ENCODE data around the gene PTPRJ. TPM values are rescaled to one million over a fixed set of nuclear protein-coding genes. Genes with fewer than 3 reads are reported as not detected.

PTPRJ gene
- polyA plus RNA-seq, 1 donor from 2014 or later, result 8.6 TPM

DNA sequence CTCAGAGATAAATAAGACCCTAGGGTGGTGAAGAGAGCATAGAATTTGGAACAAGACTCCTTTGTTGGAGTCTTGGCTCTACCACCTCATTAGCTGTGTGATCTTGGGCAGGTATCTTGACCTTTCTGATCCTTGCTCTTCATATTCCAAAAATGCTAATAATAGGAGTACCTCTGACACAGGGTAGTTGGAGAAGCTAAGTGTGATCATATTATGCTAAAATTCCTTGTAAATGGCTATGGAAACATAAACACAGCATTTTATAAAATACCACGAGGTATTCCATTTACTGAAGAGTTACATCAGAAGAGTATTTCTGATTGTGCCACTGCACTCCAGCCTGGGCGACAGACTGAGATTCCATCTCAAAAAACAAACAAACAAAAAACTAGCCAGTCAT, 9.4 kb downstream of the PTPRJ start:
- no peak overlapping the region for H3K4me2 ChIP-seq (ENCODE audit: low read length)
- H3K4me3 ChIP-seq (ENCODE audit: low read length), result no peak overlapping the region
- no peaks in the 10 kb centered on the region for H4K20me1 ChIP-seq (ENCODE audit: insufficient read depth)
- H3K79me2 ChIP-seq (replicated peaks; ENCODE audit: insufficient read depth, low read length), result peaks cover 20% of the 10 kb centered on the region
- no peaks in the 10 kb centered on the region for H3K27me3 ChIP-seq (ENCODE audit: insufficient read depth, low read depth, low read length)
- H3K9ac ChIP-seq (ENCODE audit: low read length), result no peak overlapping the region
- H3K9me2 ChIP-seq (ENCODE audit: insufficient read depth, low read length), result no peaks in the 10 kb centered on the region
- TF ChIP-seq EZH2 (IDR thresholded peaks at IDR 0.05; ENCODE audit: borderline replicate concordance, insufficient read depth, low read length, poor library complexity, severe bottlenecking), result no peak
- no peak for TF ChIP-seq POLR2AphosphoS5 (IDR thresholded peaks at IDR 0.05)
- TF ChIP-seq RAD21 (conservative IDR thresholded peaks at IDR 0.05), result no peak
- TF ChIP-seq MXI1 (conservative IDR thresholded peaks at IDR 0.05; ENCODE audit: poor library complexity, severe bottlenecking), result no peak
- TF ChIP-seq, protein P1, sequence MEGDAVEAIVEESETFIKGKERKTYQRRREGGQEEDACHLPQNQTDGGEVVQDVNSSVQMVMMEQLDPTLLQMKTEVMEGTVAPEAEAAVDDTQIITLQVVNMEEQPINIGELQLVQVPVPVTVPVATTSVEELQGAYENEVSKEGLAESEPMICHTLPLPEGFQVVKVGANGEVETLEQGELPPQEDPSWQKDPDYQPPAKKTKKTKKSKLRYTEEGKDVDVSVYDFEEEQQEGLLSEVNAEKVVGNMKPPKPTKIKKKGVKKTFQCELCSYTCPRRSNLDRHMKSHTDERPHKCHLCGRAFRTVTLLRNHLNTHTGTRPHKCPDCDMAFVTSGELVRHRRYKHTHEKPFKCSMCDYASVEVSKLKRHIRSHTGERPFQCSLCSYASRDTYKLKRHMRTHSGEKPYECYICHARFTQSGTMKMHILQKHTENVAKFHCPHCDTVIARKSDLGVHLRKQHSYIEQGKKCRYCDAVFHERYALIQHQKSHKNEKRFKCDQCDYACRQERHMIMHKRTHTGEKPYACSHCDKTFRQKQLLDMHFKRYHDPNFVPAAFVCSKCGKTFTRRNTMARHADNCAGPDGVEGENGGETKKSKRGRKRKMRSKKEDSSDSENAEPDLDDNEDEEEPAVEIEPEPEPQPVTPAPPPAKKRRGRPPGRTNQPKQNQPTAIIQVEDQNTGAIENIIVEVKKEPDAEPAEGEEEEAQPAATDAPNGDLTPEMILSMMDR (IDR thresholded peaks at IDR 0.05; ENCODE audit: poor library complexity, severe bottlenecking), result no peak
- TF ChIP-seq SMC3 (conservative IDR thresholded peaks at IDR 0.05; ENCODE audit: poor library complexity), result no peak
- TF ChIP-seq EP300 (conservative IDR thresholded peaks at IDR 0.05; ENCODE audit: poor library complexity, severe bottlenecking), result no peak
- TF ChIP-seq, protein P2, sequence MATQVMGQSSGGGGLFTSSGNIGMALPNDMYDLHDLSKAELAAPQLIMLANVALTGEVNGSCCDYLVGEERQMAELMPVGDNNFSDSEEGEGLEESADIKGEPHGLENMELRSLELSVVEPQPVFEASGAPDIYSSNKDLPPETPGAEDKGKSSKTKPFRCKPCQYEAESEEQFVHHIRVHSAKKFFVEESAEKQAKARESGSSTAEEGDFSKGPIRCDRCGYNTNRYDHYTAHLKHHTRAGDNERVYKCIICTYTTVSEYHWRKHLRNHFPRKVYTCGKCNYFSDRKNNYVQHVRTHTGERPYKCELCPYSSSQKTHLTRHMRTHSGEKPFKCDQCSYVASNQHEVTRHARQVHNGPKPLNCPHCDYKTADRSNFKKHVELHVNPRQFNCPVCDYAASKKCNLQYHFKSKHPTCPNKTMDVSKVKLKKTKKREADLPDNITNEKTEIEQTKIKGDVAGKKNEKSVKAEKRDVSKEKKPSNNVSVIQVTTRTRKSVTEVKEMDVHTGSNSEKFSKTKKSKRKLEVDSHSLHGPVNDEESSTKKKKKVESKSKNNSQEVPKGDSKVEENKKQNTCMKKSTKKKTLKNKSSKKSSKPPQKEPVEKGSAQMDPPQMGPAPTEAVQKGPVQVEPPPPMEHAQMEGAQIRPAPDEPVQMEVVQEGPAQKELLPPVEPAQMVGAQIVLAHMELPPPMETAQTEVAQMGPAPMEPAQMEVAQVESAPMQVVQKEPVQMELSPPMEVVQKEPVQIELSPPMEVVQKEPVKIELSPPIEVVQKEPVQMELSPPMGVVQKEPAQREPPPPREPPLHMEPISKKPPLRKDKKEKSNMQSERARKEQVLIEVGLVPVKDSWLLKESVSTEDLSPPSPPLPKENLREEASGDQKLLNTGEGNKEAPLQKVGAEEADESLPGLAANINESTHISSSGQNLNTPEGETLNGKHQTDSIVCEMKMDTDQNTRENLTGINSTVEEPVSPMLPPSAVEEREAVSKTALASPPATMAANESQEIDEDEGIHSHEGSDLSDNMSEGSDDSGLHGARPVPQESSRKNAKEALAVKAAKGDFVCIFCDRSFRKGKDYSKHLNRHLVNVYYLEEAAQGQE (IDR thresholded peaks at IDR 0.05; ENCODE audit: borderline replicate concordance), result no peak
- no peak for TF ChIP-seq TAF1 (IDR thresholded peaks at IDR 0.05; ENCODE audit: low read depth)
- H2AFZ ChIP-seq (ENCODE audit: low read depth, low read length), result no peak overlapping the region
- H3K36me3 ChIP-seq (ENCODE audit: insufficient read depth, low read length), result no peaks in the 10 kb centered on the region
- H3K9me3 ChIP-seq (ENCODE audit: low read length), result no peaks in the 10 kb centered on the region
- peak overlapping the region; percentile 37 for H3K27ac ChIP-seq (ENCODE audit: low read length)
- H3F3A ChIP-seq (ENCODE audit: insufficient read depth, low read length, poor library complexity, severe bottlenecking), result no peaks in the 10 kb centered on the region

DNA sequence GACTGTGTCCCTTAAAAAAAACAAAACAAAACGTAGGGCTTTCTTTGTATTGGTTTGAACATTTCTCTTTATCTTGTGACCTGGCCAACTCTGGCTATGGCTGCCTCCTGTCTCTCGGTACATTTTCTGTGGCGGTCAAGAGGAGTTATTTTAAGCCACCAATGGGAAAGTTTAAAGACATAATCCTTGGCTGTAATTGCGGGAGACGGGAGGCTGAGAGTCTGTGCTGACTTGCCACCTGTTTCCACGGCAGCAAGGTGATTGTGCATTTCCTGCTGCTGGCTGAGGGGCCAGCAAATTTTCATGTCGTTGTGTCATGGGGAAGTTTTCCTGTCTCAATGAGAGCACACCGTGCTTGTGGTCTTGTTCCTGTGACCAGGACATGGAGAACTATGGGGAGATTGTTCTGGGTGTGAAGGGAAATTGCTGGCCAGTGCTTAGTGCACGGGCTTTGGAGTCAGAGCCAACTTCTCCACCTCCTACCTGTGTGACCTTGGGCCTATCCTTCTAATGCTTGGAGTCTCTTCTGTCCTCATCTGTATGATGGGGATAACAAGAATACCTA, 11.0 kb downstream of the PTPRJ start:
- Histone ChIP-seq H3K79me2 (replicated peaks; ENCODE audit: insufficient read depth, low read length) (peaks cover 12% of the 10 kb centered on the region), H2AFZ (ENCODE audit: low read depth, low read length) (no peak overlapping the region), H3K4me3 (ENCODE audit: low read length) (peak overlapping the region; percentile 46), H3K9me2 (ENCODE audit: insufficient read depth, low read length) (no peaks in the 10 kb centered on the region), H3K27ac (ENCODE audit: low read length) (peak overlapping the region; percentile 65), H3K36me3 (ENCODE audit: insufficient read depth, low read length) (no peaks in the 10 kb centered on the region), H3K27me3 (ENCODE audit: insufficient read depth, low read depth, low read length) (no peaks in the 10 kb centered on the region), H4K20me1 (ENCODE audit: insufficient read depth) (no peaks in the 10 kb centered on the region), H3K9ac (ENCODE audit: low read length) (peak overlapping the region; percentile 42), H3K9me3 (ENCODE audit: low read length) (no peaks in the 10 kb centered on the region), H3F3A (ENCODE audit: insufficient read depth, low read length, poor library complexity, severe bottlenecking) (no peaks in the 10 kb centered on the region), H3K4me2 (ENCODE audit: low read length) (peak overlapping the region; percentile 0)
- no peak for TF ChIP-seq TAF1 (IDR thresholded peaks at IDR 0.05; ENCODE audit: low read depth)
- no peak for TF ChIP-seq EZH2 (IDR thresholded peaks at IDR 0.05; ENCODE audit: borderline replicate concordance, insufficient read depth, low read length, poor library complexity, severe bottlenecking)
- TF ChIP-seq MXI1 (conservative IDR thresholded peaks at IDR 0.05; ENCODE audit: poor library complexity, severe bottlenecking), result no peak
- TF ChIP-seq, protein P2 (IDR thresholded peaks at IDR 0.05; ENCODE audit: borderline replicate concordance), result no peak
- peak; percentile 28 for TF ChIP-seq POLR2AphosphoS5 (IDR thresholded peaks at IDR 0.05)
- TF ChIP-seq EP300 (conservative IDR thresholded peaks at IDR 0.05; ENCODE audit: poor library complexity, severe bottlenecking), result peak; percentile 21
- no peak for TF ChIP-seq SMC3 (conservative IDR thresholded peaks at IDR 0.05; ENCODE audit: poor library complexity)
- TF ChIP-seq, protein P1 (IDR thresholded peaks at IDR 0.05; ENCODE audit: poor library complexity, severe bottlenecking), result no peak
- peak; percentile 17 for TF ChIP-seq RAD21 (conservative IDR thresholded peaks at IDR 0.05)
